GM12801 (cell line): ENCODE data around the gene ITPR1.

ENCODE experiments used
- CTCF ChIP-seq: IDR thresholded peaks from one replicate; pipeline ENCODE4 v1.5.1; 2011; ENCODE audit warnings: control low read depth; ENCODE audit not compliant: insufficient read length; ENCODE audit errors: extremely low read depth

ITPR1 gene

DNA sequence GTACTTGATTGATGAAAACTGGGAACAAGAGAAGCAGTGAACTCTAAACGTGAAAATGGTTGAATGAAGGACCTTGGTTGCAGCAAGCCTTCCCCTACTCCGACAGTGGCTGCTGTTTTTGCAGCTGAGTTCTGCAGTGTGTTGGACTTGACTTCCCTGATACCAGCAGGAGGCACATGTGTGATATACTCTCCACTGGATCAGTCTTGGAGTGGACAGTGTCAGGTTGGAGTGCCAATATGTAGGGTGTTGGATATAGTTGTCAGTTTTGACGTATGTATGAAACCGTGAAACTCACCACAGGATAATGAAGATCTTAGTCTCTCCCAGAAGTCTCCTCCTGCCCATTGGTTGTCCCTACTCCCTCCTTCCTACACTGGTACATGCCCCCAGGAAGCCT, 106.5 kb downstream of the ITPR1 start:
- no peak for TF ChIP-seq CTCF

DNA sequence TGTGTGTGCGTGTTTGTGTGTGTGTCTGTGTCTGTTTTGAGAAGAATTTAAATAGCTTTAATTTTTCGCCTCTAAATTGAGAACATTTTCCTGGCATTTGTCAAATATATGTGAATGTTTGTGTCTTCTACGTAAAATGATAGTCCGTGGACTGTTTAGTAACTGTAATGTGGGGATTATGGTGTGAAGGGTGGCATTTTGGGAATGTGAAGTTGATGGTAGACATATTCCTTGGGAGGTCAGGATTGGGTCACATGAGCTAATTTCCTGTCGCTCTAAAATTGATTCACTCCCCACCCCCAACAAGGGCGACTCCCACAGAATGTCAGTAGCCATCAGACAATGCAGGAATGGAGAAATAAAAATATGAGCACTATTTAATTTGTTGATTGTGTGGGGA, 107.3 kb downstream of the ITPR1 start:
- TF ChIP-seq CTCF = no peak

DNA sequence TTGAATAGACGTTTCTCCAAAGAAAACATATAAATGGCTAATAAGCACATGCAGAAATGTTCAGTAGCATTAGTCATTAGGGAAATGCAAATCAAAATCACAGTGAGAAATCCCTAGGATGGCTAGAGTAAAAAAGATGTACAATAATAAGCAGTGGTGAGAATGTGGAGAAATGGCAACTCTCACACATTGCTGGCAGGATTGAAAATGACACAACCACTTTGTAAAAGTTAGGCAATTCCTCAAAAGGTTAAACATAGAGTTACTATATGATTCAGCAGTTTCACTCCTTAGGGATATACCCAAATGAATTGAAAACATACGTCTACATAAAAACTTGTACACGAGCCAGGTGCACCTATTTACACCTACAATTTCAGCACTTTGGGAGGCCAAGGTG, 108.7 kb downstream of the ITPR1 start:
- TF ChIP-seq CTCF = no peak

DNA sequence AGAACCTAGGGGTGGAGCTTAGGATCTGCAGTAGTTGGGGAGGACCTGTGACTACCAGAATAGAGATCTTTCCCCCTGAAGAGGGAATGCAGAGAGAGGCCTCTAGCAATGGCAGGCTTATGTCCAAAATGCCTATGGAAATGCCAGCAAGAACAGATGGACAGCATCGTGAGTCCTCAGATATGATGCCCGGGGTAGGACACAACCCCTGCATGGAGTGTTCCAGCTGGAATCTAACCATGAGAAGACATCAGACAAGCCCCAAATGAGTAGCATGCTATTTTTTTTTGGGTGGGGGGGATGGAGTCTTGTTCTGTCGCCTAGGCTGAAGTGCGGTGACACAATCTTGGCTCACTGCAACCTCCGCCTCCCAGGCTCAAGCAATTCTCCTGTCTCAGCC, 111.5 kb downstream of the ITPR1 start:
- no peak for TF ChIP-seq CTCF

DNA sequence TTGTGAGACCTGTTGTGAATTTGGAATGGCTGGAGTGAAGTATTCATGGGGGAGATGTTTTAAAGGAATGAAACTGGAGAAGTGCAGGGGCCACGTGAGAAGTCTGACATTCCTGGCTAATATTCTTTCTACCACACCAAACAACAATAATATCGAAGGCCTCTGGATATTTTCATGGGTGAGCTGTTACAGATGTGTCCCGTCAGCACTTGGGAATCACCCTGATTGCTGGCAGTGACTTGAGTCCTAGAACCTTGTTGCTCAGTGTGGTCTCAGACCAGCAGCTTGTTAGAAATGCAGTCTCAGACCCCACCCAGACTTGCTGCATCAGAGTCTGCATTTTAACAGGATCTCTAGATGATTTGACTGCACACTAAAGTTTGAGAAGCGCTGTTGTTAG, 113.8 kb downstream of the ITPR1 start:
- TF ChIP-seq CTCF = no peak

GRCh38 chr3:4613366-4613765, 120.2 kb downstream of the ITPR1 start:
- TF ChIP-seq CTCF = no peak

DNA sequence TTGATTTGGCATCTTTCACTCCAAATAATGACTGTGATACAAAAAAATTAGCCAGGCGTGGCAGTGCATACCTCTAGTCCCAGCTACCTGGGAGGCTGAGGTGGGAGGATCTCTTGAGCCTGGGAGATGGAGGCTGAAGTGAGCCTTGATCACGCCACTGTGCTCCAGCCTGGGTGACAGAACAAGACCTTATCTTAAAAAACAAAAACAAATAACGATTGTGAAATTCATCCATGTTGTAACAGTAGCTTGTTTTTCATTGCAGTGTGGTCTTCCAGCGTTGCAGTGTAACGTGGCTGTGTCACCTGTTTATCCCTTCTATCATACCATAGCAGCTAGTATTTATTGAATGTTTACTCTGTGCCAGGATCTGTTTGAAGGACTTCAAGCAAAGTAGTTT, 120.9 kb downstream of the ITPR1 start:
- no peak for TF ChIP-seq CTCF

DNA sequence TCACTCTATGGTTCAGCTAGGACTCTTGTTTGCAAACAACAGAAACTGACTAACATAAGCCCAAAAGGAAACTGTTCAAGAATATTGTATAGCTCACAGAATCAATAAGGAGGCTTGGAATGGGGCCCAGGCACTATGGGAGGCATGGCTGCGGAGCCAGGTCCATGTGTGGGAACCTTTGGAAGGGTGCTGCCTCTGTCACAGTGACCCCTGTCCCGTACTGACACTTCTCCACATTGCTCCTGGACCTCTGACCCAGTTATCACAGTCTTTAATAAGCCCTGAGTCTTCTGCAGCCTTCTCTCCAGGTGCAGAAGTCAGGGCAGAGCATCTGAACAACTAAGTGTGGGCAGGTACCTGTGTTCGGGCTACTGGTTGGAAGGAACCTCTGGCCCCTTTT, 121.8 kb downstream of the ITPR1 start:
- TF ChIP-seq CTCF = no peak
